Left lobe of liver (tissue), 2 donors: Measurements from ENCODE around the gene SMIM36. TPM values are rescaled to one million over a fixed set of nuclear protein-coding genes. Genes with fewer than 3 reads are reported as not detected.
"Not testable (repeated sequence)": the region's sequence is repeated elsewhere in the genome, so short reads cannot be mapped to it uniquely, and the experiment has no call there.

Source experiments
- ATAC-seq: fragments of 200-7000 bp; cut with Tn5 transposase; one replicate; pipeline ENCODE4 v1.9.1; 2020; ENCODE audit warnings: mild to moderate bottlenecking, moderate library complexity
- DNase-seq: peaks from one replicate; pipeline ENCODE4 v3.0.0-alpha.2; 2020; ENCODE audit warnings: low spot score
- total RNA-seq: library from RNA; stranded (reverse); gene quantifications from one replicate; pipeline ENCODE4 v1.2.1, GENCODE V29; 2021
- donor health status: DM: no; HTN: no; CAD: no; lungs with moderate emphysema.
- donor health status: DM: no; HTN: yes; CAD: no.

The SMIM36 gene
- total RNA-seq, 1 donor from 2014 or later, result not detected

DNA sequence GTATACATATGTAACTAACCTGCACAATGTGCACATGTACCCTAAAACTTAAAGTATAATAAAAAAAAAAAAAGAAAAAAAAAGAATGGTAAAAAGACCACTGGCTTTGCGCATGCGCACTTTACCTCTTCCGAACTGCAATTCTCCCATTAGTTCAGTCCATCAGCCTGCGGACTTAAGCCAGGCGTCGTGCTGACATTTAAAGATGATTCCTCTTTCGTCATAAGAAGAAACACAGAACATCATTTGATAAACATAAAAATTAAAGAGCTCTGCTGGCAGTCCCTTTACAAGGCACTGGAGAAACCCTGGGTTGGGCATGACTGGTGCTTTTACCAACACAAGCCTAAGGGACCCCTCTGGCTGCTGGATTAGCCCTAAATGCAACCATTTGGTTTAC, 3.6 kb downstream of the SMIM36 start:
- ATAC-seq, DNase-seq: not testable (repeated sequence)

GRCh38 chr17:55501626-55502025, 9.6 kb downstream of the SMIM36 start:
- ATAC-seq, DNase-seq: not testable (repeated sequence)

- DNase-seq, result no peak
- no peak for ATAC-seq
Observed at GRCh38 chr17:55500103-55500502, 11.1 kb downstream of the SMIM36 start.

- no peak for DNase-seq
Observed at GRCh38 chr17:55496094-55496881, 15.0 kb downstream of the SMIM36 start.

DNA sequence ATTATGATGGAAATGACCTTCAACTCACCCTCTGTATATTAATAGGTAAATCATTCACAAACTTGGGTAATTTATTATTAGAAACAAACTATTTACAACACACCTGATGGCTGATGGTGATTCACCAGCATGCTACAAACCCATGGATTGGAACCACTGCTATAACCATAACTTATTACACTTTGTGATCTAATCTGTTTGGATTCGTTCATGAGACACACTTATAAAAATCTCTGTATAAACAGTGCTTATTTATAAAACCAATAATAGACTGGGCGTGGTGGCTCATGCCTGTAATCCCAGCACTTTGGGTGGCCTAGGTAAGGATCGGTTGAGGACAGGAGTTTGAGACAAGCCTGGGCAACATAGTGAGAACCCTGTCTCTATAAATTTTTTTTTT, 16.0 kb downstream of the SMIM36 start:
- ATAC-seq (no peak), DNase-seq (no peak)

More at GRCh38 chr17:55496094-55496881, 15.0 kb downstream of the SMIM36 start:
- ATAC-seq, result peak; percentile 45

DNA sequence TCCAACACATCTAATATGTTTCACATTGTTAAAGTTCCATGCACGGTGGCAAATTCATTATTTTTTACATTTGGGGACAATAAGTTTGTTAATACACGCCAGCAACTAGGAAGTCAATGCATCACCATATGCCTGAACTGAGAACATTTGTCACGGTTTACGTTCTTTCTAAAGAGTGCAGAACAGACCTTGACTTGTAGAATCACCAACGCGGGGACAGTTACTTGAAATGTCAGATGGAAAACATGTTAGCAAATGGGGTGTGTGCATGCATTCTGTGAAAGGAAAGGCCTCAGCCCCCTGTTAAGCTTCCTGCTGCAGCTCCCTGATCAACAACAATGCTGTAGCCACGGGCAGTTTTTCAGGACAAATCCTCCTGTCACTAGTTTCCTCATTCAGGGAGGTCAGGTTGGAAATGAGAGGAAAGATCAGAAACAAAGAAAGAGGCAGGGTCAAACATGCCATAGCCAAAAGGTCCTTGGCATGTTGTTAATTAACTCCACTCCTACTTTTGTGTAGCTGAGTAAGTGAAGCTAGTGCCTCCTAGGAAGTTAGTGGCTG, 18.4 kb downstream of the SMIM36 start:
- ATAC-seq (no peak), DNase-seq (no peak)

DNA sequence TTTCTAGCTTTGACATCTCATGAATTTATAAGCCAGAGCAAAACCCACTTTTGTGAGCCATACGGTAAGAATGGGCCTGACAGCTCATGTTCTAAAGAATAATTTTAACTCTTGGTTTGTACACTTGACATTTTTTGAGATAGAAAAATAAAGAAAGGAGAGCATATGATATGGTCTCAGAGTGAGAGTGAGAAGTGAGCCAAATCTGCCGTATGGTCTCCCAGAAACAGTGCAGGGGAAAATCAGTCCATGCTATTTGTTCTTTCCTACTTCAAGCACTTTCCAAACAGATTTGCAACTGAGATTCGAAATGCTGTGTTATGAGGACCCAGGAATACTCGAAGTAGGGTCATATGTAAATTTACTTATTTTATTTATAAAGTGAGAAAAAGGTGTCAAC, 20.9 kb downstream of the SMIM36 start:
- ATAC-seq, result no peak
- no peak for DNase-seq

DNA sequence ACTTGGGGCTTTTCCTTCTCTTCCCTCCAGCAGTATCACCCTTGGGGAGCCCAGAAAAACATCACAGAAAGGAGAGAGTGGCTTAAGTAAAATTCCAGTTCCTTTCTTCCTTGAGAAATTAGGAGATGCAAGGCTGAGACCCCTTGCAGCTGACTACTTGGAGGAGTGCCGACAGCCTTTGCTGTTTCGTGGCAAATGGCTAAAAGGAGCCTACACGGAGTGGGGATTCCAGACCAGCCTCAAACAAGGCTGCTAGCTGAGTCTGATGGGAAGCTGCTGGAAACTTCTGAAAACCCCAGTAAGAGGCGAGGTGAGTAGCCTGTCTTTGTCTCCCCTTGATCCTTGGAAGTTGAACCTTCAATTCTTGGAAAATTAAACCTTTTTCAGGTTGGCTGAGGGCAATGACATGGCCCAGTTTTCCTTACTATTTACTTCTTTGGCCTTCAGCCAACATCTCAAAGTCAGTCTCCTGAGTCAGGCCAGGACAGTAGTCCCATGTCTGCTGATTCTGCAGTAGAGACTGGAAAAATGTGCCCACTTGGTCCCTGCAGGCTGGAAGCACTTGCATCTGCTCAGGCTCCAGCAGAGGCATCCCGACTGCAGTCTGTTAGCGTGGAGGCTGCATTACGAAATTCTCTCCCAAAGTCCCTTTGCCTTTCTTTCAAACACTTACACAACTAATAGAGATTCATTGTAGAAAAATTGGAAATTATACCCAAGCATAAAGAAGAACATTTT, 23.4 kb downstream of the SMIM36 start:
- peak; percentile 85 for ATAC-seq
- DNase-seq, result no peak

DNA sequence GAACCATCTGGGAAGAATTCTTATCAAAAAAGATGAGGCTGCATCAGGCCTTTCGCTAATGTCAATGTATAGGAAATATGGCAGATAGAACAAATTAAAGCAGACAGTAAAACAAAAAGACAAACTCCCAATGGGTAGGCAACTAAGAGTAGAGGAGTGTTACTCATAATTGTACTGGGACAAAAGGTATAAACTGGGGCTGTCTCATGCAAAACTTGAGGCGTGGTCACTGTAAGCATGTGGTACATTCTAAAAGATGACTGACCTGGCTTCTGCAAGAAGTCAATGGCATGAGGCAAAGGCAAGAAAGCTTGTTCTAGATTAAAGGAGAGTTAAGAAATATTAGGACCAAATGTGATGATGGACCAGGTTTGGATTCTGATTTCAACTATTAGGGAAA, 26.7 kb downstream of the SMIM36 start:
- ATAC-seq (no peak), DNase-seq (no peak)

DNA sequence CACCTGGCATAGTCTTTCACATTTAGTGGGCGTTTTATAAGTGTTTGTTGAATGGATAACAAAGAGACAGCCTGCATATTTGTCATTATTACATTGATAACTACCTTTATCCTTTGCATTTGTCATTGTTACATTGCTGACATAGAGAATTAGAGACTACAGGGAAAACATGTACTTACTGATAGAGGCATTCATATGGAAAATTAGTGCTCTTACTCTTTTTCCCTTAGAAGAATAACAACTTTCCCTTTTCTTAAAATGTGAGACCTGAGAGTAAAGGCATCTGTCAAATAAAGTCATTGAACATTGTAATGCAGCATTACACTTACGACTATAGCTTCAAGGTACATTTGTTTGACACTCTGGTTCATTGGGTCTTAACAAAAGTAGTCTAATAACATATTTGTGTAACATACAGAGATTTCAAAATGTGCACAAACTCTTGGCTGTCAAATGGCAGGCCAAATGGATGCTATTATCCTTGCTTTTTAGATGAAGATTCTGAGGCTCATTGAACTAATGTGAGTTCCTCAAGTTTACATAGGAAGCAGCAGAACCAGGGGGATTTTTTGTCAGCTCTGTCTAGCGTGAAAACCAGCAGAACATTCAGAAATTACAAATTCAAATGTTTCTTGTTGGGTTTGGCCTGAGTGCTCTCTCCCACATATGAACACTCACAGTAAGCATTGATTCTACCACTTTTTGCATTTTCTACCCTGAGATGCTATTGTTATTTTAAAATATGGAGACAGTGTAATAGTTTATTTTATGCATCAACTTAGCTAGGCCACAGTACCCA, 28.5 kb downstream of the SMIM36 start:
- DNase-seq (no peak), ATAC-seq (no peak)

DNA sequence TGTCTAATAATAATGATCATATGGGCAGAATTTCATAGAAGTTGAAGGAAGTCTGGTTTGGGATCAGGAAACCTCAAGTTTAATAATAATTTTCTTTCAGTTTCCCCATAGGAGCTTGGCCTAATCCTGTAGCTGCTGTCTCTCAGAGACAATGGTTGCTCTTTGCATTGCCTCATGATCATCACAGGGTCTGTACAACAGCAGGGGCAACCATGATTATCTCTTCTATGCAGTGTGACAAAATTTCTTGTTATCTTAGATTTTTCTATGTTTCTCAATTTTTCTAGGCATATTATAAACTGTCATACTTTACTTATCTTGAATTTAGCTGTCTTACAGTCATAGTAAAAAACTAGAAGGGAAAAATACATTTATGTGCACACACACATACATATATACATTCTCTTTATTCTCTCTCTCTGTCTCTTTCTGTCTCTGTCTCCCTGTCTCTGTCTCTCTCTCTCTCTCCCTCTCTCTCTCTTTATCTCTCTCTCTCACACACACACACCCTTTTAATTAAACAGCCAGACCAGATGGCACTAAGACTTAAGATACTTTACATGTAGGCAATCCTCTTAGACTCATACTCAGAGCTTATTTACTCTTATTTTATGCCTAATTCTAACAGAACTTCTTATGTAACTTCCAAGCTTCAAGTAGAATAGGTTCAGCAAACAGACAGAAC, 30.5 kb downstream of the SMIM36 start:
- DNase-seq (no peak), ATAC-seq (no peak)

DNA sequence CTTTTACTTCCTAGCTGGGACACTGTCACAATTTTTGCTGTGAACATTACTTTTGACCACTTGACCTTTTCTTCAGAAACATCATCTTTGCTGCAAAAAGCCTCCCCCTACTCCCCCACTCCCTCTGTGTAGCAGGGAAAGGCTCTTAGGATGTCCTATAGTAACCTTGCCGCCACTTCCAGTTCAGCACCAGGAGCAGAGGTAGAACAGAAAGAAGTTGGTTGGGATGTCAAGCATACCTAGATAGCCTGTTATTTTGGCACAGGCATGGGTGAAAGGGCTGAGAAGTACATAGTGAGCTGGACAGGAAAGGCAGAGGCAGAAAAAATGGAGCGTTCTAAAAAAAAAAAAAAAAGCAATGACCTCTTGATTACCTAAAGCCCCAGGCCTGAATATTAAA, 31.3 kb downstream of the SMIM36 start:
- DNase-seq, result no peak
- ATAC-seq, result no peak

- DNase-seq (no peak), ATAC-seq (no peak)
Observed at GRCh38 chr17:55478971-55479370, 32.3 kb downstream of the SMIM36 start.

DNA sequence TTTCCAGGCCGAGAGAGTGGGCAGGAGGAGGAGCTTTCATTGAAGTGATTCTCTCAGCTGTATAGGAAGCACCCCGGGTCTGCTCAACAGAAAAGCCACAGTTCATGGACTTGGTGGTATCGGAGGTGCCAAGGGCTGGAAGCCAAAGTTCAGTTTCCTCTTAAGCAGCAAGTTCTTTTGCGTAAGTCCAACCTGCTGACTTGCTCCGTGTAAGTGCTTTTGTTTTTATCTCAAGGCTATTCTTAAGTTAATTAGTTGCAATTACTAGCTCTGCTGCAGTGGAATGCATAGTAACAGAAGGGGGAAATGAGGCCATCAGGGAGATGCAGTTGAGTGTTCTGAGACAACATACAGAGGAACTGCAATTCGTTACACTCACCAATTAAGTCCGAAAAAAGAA, 44.6 kb downstream of the SMIM36 start:
- ATAC-seq (peak; percentile 18), DNase-seq (no peak)

DNA sequence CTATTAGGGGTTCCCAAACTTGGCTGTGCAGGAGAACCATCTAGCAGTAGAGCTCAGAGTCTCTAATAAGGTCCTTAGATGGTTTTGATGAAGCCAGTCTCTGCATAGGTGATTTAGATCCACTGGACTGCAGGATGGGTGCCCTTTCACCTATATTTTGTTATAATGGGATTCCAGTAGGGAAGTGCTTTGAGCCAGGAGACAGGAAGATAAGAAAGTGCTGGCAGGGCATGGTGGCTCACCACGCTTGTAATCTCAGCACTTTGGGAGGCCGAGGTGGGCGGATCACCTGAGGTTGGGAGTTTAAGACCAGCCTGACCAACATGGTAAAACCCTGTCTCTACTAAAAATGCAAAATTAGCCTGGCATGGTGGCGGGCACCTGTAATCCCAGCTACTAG, 45.5 kb downstream of the SMIM36 start:
- not testable (repeated sequence) for DNase-seq, ATAC-seq

- DNase-seq (no peak), ATAC-seq (no peak)
Observed at GRCh38 chr17:55463600-55463999, 47.7 kb downstream of the SMIM36 start.

DNA sequence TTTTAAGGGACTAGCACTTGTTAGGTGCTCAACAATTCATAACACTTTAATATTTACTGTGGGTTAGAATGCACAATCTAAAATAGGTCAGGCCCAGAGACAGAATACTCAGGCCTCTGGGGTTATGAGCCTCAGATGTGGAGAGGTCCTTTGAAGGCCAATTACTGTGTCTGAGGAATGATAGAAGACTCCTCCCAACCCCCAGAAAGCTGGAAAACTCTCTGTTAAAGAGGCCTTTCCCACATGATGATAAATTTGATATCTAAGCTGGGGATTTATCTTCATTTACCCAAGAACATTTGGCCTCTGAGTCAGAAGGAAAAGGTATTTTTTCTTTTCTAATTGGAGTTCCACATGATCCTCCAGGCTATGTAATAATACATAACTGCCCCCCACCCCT, 48.5 kb downstream of the SMIM36 start:
- DNase-seq, result no peak
- ATAC-seq, result no peak

DNA sequence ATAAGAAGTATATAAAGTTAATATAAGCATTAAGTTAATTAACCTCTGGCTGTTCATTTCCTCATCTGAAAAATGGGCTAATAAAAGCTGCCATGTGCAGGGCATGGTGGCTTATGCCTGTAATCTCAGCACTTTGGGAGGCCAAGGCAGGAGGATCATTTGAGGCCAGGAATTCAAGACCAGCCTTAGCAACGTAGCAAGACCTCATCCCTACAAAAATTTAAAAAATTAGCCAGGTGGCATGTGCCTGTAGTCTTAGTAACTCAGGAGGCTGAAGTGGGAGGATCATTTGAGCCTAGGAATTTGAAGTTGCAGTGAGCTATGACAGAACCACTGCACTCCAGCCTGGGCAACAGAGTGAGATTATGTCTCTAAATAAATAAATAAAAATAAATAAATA, 49.0 kb downstream of the SMIM36 start:
- ATAC-seq (no peak), DNase-seq (no peak)

DNA sequence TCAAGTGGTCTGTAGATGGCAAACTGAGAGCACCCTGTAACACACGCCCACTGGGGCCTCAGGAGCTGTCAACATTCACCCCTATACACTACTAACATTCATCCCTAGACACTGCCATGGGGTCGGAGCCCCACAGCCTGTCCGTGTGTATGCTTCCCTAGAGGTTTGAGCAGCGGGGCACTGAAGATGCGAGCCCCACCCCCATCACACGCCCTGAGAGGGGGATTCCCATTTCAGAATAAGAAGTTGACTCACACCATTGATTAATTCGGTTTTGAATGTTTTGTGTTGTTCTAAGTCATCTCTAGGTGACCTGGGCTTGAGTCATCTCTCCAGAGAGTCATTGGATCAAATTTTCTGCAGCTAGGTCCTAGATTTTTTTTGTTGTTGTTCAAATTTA, 52.3 kb downstream of the SMIM36 start:
- ATAC-seq (no peak), DNase-seq (no peak)

GRCh38 chr17:55458287-55458900, 52.9 kb downstream of the SMIM36 start:
- no peak for DNase-seq
- ATAC-seq, result no peak
